Measurements from ENCODE around the gene PIEZO1.
A peak's percentile ranks its signal among the peaks of the same experiment; 100 is the strongest.
"Not testable (repeated sequence)": the region's sequence is repeated elsewhere in the genome, so short reads cannot be mapped to it uniquely, and the experiment has no call there.

The PIEZO1 gene

DNA sequence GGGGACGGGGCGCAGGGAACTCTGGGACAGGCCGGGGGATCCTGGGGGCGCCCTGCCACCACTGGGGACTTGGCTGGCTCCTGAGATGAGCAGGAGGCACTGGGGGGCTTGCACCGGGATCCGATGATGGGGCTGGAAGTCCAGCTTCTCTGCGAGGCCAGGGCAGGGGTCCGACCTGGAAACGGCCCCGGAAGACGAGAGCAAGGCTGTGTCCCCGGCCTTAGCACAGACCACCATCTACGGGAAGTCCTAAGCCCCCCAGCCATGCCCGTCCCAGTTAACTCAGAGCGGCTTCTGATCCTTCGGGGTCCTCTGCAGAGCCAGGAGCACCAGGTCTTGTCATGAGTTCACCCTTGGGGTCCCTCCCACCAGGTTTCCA, 19.1 kb upstream of the PIEZO1 start:
- no peak for DNase-seq

DNA sequence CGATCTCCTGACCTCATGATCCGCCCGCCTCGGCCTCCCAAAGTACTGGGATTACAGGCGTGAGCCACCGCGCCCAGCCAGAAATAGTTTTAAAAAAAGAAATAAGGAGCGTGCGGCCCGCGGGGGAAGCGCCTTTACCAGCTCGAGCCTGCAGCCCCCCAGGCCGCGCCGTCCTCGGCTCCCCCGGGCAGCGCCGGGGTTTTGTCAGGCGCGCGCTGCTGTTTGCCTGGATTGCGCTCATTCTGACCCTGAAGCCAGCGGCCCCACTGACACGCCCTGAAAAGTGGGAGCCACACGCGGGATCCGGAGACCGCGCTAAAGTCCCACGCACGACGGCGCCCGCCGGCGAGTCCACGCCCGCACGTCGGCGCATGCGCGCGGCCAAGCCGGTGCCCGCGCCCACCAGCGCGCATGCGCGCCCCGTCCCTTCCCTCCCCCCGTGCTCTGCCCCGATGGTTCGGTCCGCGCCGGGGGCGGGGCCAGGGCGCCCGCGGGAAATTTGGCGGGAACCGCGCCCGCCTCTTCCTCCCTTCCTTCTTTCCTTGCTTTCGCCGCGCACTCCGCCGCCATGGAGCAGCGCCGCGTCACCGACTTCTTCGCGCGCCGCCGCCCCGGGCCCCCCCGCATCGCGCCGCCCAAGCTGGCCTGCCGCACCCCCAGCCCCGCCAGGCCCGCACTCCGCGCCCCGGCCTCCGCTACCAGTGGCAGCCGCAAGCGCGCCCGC, 18.4 kb upstream of the PIEZO1 start, which contains the start of gene CDT1:
CDT1 (plus strand) TSS at position 526 of the 724 bp plus-strand sequence; CDS start at position 569, 43 bp downstream.
- DNase-seq: peak; percentile 73

DNA sequence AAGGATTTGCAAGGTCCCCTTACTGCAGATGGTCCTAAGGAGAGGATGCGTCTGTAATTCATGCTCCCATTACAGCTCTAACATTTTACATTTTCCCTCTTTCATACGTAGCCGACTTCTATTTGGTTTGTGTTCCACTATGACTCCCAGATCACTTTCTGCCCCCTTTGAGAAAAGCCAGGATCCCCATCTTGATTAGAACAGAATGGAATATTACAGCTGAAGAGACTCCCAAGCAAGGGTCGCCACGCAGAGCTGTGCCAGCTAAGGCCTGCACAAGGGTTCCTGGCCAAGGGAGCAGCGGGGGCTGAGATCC, 15.2 kb upstream of the PIEZO1 start:
- no peak for DNase-seq

DNA sequence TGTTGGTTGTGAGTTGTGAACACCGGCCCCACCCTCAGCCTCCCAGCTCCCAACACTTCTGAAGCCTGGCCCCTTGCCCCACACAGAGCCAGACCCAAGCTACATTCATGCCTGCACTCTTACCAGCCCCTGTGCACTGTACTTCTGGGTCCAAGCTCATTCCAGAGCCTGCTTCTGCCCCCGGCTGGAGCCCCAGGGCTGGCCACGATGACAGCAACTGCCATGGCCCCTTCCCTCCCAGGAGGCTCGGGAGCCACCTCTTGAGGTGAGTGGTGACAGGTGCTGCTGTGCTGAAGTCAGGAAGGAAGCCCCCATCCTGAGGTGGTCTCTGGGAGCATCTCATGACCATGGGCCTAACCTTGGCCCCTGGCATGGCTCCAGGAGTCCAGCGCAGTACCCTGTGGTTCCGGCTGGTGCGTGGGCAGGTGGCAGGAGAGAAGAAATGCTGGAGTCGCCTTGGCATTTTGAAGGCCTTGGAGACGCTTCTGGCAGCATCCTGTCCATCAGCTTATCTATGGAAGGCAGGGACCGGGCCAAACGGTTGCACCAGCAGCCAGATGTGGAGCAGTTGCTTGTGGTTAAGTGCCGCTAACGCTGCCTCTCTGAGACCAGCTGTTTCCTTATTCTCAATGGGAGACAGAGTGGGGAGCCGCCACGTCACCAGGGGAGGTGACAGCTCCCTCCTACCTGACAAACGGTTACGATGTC, 14.7 kb upstream of the PIEZO1 start:
- DNase-seq: no peak

DNA sequence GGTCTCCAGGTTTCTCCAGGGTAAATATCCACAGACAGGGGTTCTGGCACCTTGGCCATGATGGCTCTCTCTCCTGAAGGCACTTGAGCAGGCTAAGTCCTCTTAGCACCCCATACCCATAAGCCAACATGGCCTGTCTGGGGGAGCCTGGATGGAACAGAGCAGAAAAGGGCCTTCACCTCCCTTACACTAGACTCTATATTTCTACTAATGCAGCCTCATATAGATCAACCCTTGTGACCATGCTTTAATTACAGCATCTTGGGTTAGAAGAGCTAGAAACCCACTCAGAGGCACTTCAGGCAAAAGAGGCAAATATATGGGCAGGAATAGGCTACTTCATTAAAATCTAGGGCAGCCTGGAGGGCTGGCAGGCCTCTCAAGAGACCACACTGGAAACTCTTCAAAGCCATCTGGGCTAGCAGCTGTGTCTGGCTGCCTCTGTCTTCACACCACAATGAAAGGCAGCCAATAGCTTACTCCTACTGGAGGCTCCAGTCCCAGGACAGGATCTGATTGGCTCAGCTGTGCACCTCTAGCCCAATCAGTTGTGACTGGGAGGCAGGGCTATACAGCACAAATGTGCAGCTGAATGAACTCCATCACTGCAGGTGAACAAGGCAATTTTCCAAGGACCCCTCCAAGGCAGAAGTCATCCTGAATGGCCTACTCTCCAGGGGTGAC, 13.9 kb upstream of the PIEZO1 start:
- no peak for DNase-seq

DNA sequence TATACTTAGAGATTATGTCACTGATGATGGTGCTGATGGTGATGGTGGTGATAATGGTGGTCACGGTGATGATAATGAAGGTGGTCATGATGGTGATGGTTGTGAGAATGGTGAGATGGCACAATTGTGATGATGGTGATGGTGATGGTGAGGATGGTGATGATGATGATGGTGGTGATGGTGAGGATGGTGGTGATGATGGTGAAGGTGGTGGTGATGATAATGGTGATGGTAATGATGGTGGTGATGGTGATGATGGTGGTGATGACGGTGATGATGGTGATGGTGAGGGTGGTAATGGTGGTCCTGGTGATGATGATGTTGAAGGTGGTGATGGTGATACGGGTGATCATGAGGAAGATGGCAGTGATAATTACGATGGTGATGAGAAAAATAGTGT, 13.1 kb upstream of the PIEZO1 start:
- no peak for DNase-seq

DNA sequence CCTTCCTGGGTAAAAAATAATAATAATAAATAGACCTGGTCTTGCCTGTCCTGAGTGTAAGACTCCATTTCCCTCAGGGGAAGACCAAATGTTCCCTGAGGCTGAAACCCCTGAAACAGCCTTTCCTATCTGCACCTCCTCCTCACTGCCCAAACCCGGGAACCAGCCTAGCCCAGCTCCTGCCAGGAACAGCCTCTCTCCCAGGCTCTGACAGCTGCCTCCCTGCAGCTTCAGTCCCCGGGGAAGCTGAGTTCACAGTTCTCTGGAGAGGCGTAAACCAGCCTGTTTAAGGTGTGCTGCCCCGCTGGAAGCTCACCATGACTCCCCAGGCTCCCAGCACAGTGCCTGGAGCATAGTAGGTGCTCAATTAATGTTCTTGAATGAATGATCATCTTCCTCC, 11.3 kb upstream of the PIEZO1 start:
- DNase-seq: no peak

DNA sequence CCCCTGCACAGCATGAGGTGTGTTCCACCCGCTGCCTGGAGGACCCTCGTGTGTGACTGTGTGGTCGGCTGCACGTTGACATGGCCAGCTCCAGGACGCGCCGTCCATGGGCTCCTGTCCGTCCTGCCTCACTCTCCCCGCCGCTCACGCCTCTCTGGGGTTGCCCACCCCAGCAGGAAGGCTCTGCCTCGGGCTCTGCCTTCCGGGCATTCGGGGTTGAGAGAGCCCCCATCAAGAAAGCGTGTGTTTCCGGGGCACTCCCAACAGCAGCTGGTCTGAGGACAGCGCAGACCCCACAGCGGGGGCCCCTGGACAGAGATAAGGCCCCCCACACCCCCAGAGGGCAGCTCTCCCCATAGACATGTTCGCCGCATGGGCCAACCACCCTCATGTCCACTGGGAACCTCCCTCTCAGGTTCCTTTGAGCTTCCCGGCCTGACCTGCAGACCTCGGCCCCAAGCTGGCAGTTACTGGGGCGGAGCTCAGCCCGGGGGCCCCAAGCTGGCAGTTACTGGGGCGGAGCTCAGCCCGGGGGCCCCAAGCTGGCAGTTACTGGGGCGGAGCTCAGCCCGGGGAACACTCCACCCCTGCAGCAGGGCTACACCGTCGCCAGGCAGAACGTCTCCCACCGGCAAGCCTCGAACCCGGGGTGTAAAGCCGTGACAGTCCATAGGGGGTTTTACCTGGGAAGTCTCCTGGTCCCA, 8.4 kb upstream of the PIEZO1 start:
- DNase-seq: no peak

DNA sequence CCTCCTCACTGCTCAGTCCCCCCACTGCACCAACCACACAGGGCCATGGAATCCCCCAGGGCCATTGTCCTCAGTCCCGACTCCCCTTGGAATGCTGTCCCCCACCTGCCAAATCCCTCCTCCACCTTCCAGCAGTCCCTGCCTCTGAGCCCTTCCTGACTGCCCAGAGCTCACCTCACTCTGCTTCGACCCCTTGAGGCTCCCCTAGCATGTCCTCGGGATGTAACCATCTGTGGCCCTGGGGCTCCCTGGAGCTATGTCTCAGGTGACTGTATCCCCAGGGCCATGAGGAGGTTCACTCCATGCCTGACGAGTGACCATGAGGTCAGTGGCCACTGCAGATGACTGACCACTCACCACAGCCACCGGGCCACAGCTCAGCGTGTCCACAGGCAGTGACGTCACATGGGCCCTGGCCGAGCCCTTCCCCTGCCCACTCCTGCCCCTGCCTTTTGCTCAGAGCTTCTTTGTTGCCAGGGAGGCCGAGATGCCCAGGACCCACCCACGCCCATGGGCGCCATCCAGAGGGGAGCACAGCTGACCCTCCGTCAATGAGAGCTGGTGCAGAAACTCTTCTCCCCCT, 7.7 kb upstream of the PIEZO1 start:
- DNase-seq: no peak

DNA sequence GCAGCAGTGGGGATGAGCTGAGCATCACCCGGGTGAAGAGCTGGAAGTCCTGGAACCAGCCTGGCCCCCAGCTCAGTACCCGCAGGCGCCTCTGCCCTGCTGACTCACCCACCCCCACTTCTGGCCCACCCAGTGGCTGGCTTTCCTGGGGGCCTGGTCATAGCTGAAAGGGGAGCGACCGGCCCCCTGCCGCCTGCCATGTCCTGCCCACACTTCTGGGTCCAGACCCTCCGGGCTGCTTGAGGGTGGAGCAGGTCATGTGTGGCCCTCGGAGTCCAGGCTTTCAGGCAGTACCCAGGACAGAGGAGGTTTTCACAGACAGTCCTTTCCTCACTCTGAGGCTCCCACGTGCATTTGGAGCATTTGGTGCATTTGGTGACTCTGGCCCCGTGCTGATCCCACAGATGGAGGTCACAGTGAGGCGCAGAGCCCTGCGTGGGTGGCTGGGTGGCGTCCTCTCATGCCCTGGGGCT, 7.1 kb upstream of the PIEZO1 start:
- no peak for DNase-seq

DNA sequence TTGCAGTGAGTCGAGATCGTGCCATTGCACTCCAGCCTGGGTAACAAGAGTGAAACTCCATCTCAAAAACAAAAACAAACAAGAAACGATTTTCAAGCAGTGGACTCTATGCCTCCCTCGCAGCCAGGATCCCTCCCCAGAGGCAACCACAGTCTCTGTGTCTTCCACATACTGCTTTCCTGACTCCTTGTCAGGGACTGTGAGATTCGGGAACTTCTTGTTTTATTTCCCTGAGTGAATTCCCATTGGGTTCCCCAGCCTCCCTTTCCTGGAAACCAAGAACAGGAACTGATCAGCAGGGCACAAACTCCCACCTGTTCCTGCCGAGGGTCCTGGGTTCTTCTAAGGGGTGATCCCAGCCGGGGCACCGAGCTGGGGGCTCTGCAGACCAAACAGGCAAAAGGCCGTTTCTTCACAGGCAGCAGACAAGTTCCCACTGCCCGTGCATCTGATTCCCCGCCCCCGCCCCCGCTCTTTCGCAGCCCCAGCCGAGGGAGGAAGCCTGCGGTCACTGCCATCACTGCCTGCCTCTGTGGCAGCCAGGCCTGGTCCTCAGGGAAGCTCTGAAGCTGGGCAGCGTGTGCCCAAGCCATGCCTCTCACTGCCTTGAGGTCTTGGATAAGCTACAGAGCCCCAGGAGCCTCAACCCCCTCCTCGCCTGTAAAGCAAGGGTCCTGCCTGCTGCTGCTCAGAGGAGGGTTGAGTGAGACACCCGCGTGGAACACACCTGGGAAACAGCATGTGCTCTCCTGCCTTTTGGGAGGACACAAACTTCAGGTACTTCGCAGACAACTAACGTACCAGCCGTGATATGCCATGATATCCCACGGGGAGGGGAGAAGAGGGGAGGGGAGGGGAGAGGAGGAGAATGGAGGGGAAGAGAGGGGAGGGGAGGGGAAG, 5.5 kb upstream of the PIEZO1 start:
- DNase-seq: no peak

DNA sequence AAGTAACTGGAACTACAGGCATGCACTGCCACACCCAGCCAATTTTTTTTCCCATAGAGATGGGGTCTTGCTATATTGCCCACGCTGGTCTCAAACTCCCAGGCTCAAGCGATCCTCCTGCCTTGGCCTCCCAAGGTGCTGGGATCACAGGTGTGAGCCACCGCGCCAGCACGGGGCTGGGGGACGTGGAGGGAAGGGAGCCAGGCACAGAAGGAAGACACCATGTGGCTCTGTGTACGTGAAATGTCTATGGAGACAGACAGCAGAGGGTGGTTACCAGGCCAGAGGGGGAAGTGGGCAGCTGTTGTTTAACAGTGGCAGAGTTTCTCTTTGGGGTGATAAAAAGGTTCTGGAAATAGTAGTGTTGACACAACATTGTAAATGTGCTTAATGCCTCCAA, 4.6 kb upstream of the PIEZO1 start:
- no peak for DNase-seq

DNA sequence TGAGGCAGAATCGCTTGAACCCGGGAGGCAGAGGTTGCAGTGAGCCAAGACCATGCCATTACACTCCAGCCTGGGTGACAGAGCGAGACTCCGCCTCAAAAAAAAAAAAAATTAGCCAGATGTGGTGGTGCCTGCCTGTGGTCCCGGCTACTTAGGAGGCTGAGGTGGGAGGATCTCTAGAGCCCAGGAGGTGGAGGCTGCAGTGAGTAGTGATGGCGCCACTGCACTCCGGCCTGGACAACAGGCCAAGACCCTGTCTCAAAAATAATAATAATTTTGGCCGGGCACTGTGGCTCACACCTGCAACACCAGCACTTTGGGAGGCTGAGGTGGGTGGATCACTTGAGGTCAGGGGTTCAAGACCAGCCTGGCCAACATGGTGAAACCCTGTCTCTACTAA, 3.7 kb upstream of the PIEZO1 start:
- DNase-seq: not testable (repeated sequence)

DNA sequence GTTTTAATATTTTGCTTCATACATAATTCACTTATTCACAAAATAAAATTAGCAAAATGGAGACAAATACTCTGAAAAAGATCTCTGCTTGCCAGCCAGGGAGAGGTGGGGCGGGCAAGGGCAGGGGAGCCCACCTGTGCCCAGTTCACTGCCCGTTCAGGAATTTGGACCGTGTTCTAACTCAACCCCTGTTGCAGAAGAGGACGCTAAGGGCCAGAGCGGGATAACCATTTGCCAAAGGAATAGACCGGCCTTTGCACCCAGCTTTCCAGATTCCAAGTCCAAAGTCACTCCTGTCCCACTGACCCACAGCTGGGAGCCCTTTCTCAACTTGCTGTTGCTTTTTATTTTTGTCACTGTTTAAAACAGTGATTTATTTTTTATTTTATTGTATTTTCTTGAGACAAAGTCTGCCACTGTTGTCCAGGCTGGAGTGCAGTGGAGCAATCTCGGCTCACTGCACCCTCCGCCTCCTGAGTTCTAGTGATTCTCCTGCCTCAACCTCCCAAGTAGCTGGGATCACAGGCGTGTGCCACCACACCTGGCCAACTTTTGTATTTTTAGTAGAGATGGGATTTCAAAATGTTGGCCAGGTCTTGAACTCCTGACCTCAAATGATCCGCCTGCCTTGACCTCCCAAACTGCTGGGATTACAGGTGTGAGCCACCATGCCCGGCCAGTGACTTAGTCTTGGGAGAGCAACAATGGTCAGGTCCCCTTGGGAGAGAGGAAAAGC, 2.7 kb upstream of the PIEZO1 start:
- DNase-seq: no peak

DNA sequence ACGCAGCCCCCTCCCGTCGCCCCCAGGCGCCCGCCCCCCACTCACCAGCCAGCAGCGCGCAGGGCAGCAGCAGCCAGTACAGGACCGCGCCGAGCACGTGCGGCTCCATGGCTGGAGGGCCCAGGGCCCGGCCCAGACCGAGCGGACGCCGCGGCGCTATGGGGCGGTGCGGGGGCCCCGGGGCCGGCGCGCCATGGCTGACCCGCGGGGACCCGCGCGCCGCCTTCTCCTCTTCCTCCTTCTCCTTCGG, 239 bp downstream of the PIEZO1 start:
- DNase-seq: no peak

DNA sequence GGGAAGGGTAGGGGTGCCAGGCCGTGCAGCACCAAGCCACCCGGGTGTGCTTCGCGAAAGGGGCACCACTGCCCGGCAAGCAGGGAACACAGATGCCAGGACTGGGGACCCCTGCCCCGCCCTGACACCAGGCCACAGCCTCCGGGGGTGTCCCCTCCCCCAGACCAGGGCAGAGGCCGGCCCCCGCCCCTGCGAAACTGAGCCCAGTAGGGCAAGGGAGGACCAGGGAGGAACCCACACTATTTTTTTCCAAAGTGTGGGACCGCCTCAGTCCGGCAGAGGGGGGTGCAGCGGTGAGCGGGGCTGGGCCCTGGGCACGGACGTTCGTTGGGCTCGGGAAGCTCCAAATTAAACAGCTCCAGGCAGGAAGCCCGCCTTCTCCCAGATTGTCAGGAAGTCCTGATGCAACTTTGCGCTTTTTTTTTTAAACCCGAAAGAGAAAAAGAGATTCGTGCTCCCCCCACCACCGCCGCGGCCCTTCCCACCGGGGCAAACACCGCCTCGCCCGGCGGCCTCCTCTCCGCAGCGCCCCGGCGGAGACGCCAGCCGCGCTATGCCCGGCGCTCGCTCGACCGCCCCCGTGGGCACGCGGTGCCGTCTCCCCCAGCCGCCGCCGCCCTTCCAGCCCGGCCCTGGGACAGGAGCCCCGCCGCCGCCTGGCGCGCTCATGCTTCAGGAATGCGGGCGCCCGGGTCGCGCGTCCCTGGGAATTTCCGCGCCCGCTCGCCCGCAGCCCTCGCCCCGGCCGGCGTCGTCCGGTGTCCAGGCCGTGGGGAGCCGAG, 755 bp downstream of the PIEZO1 start:
- peak; percentile 84 for DNase-seq

DNA sequence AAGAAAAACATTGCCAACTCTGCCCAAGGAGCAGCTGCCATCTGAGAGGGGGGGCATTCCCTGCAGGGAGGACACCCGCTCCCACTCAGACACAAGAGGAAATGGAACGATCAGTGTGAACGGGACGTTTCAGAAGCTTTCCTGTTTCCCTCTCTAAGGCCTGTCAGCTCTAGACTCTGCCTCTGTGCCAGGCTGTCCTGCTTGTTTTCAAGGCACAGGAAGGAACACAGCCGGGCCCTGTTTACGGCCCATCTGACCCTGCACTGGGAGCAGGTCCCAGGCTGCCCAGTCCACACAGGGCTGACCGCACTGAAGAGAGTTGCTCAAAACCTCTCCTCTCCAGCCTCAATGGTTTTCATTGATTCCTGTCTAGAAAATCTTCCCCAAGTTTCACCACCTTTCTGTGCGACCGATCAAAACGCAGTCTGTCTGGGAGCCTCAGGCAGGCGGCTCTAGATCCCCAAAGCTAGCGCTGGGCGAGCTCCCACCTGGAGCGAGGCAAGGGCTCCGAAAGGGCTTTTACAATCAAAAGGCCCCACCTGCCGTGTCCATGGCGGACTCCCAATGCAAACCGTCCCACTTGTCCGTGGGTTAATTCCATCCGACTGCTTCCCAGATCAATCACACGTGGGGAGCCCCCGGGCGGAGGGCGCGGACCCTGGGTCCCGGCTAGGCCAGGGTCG, 1.5 kb downstream of the PIEZO1 start:
- DNase-seq: no peak

DNA sequence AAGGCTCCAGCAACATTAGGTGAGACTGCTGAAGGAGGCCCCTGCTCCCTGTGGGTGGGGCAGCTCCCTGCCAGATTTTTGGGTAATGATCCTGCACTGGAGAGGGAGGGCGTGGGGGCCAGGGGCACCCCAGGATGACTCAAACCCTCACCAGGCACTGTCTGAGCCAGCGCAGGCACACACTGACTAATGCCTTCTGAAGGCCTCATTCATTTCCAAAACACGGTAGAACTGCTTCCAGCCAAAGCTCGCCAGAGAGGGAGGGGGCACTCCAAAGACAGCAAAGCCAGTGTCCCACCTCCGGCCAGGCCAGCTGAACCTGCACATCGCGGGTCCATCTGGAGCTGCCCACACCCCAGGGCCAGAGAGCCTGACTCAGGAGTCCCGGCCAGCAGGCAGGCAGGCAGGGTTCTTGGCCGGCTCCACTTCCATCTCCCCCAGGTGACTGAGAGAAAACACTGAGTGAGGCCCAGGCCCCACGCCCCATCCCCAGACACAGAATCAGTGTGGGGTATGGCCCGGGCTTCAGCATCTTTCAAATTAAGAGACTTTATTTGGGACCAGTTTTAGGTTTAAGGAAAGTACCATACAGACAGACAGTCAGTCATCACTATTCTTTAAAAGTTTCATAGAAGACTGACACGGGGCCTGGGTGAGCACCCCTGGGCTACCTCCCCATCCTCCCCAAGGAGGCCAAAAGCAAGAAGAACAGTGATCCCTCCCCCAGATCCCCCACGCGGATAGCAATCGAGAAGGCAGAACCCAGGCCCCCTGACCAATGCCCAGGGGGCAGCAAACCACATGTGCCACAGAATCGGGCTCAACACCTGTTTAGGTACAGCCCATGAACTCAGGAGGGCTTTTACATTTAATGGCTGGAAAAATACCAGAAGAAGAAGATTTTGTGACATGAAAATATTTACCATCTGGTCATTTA, 2.3 kb downstream of the PIEZO1 start:
- peak; percentile 84 for DNase-seq

Measured in HCEC 1CT (cell line).